ENCODE measurements around the gene SLC25A22.

The SLC25A22 gene

DNA sequence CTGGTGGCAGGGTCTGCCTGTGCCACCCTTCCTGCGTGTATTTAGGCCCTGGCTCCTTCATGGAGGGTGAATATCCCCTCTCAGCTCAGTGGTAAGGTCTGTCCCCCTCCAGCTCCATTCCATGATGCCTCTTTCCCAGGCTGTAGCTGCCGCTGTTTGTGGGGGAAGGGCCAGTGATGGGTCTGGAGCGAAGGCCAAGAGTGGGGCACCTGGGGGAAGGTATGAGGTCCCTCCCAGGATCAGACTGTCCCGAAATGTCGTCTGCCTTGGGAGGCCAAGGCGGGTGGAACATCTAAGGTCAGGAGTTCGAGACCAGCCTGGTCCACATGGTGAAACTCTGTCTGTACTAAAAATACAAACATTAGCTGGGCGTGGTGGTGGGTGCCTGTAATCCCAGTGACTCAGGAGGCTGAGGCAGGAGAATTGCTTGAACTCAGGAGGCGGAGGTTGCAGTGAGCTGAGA is 35.8 kb upstream of the SLC25A22 start:
- no peak for DNase-seq

GRCh38 chr11:833114-833791 is 35.2 kb upstream of the SLC25A22 start:
- DNase-seq, result no peak

DNA sequence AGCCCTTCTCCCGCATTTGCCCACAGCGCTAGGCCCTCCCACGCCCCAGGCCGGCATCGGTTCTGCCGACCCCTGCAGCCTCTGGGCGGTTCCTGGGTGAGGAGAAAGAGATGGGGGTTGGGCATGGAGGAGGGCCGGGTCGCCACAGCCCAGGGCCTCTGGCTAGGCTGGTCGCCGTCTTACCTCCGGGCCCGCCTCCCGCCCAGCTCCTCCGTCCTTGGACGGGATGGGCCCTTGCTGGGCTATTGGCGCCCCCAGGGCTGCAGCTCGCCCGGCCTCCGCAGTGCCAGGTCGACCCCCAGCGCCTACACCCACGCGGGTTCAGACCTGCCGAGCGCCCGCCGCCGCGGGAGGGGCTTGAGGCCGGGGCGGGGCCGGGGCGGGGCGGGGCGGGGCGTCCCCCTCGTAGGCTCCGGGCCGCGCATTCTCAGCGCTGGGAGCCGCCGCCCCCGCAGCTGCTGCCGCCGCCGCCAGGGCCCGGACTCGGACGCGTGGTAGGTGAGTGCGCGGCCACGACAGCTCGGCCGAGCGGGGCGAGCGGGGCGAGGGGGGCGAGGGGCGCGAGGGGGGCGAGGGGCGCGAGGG is 34.5 kb upstream of the SLC25A22 start, which contains the start of gene CD151:
TSS of gene CD151 (plus strand) at position 424 of the 585 bp plus-strand sequence. CDS start 3,118 bp downstream, outside the sequence.
- DNase-seq, result no peak

GRCh38 chr11:831961-832528 is 34.0 kb upstream of the SLC25A22 start:
- no peak for DNase-seq

DNA sequence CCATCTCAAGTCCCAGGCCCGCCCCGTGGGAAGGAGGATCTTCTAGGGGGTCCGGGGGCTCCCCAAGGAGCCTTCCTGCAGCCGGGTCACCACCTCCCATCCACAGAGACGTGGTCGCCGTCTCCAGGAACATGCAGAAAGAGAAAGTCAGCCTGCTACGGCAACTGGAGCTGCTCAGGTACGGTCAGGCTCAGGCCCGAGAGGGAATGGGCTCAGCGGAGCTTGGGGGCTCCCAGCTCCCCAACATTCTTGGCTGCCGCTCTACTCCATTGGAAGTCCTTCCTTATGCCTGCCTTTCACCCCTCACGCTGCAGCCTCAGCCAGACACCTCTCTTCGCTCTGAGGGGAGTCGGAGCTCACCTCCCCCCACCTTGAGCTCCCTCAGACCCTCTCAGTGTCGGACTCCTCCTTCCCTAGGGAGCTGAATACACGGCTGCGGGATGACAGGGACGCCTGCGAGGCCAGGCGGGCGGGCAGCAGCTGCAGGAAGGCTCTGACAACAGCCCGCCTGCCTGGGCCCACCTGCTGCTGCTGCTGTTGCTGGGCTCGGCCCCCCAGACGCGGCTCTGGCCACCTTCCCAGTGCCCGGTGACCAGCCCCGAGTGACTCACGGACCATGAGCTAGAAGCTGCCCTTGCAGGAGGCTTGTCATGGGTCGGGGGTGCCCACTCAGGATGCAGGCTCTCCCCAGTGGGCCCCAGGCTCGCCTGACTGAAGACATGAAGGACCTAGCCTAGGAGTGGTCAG is 33.2 kb upstream of the SLC25A22 start:
- no peak for DNase-seq

DNA sequence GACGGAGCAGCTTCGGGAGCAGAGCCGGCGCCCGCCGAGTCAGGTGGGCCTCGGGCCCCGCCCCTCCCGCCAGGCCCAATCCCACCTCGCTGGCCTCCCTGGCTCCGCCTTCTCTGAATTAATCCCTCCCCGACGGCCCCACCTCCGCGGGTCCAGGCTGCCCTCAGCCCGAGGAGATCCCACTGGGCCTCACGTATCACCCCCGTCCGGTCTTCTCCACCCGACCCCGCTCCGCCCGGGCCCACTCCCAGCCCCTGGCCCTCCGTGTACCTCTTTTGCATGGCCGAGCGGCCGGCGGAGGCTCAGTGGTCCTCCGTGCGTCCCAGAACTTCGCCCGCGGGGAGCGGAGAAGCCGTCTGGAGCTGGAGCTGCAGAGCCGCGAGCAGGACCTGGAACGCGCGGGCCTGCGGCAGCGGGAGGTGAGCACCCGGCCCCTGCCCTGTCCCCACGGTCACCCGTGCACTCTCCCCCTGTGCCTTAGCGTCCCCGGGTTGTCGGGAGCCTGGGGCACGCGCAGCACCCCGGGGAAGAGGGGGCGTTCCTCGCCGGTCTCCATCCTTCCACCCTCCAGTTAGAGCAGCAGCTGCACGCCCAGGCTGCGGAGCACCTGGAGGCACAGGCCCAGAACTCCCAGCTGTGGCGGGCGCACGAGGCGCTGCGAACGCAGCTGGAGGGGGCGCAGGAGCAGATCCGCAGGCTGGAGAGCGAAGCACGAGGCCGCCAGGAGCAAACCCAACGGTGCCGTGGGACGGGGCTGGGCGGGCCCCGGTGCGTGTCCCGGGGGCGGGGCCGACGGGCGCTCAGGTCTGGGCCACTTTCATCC is 32.4 kb upstream of the SLC25A22 start:
- DNase-seq, result peak; percentile 52

DNA sequence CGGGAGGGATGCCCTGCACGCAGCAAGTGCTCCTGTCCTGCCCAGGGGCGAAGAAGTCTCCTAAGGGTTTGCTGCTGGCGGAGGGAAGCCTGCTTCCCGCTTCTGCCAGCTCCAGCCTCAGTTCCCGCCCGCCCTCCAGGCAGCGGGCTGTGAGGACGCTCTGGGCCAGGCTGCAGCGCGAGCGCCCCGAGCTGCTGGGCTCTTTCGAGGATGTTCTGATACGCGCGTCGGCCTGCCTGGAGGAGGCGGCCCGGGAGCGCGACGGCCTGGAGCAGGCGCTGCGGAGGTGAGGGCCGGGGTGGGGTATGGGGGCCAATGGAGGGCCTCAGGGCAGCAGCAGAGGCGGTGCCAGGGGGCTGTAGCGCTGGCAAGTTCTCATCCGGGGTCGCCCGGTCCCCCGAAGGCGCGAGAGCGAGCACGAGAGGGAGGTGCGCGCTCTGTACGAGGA is 31.8 kb upstream of the SLC25A22 start:
- no peak for DNase-seq

DNA sequence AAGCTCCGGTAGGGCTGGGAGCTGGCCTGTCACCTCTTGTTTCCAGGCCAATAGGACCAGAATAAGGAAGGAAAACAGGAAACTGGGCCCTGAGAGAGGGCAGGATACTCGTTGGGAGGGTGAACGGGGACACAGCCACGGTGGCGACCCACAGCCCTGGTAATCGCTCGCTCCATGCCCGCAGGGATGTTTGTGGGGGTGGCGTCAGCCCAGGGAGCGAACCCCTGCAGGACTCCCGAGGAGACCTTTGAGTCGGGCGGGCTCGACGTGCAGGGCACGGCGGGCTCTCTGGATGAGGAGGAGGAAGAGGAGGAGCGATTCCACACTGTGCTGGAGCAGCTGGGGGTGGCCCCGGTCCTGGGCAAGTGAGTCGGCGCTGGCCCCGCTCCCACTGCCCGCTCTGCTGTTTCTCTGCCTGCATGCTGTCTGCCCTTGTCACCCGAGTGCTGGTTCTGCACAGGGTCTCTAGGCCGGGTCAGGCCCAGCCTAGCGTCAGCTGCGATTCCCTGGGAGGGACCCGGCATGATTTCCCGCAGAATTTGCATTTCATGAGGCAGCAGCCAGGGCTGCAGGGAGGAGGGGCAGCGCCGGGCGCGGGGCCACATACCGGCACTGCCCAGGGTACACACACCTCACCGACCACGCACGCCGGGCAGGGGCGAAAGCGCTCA is 31.2 kb upstream of the SLC25A22 start:
- DNase-seq, result no peak

DNA sequence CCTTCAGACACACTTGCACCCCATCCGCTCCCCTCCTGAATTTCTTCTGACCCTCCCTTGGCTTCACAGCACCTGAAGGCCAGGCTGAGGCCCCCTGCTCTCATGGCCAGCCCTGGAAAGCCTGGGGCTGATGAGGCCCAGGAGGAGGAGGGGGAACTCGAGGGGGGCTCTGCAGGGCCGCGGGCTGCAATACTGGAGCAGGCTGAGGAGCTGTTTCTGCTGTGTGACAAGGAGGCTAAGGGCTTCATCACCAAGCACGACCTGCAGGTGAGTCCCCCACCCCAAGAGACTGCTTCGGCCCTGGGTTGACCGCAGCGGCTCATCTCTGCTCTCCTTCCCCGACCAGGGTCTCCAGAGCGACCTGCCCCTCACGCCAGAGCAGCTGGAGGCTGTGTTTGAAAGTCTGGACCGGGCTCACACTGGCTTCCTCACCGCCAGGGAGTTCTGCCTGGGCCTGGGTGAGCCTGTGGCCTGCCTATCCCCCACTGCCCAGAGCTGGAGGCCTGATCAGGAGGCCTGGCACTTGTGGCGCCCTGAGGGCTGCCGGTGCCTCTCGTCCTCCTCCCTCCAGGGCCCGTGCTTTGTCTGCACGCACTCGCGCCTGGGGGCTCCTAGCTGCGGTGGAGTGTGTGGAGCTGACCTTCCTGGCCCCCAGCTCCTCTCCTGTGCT is 30.6 kb upstream of the SLC25A22 start:
- DNase-seq, result no peak

DNA sequence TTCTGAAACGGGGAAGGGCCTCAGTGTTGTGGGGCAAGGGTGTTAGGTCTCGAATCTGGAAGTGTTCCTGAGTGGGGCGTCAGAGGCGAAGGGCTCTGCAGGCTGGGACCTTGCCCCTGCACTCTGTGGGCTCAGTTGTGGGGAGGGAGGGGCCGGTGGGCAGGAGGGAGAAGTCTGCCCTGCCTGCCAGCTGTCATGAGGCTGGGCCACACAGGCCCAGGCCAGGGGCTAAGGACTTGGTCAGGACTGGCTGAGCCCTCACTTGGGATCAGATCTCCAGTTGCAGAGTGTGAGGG is 29.8 kb upstream of the SLC25A22 start, which contains the start of gene CRACR2B:
TSS of gene CRACR2B (plus strand) at position 23 of the 296 bp plus-strand sequence. CDS start 689 bp downstream, outside the sequence.
- no peak for DNase-seq

DNA sequence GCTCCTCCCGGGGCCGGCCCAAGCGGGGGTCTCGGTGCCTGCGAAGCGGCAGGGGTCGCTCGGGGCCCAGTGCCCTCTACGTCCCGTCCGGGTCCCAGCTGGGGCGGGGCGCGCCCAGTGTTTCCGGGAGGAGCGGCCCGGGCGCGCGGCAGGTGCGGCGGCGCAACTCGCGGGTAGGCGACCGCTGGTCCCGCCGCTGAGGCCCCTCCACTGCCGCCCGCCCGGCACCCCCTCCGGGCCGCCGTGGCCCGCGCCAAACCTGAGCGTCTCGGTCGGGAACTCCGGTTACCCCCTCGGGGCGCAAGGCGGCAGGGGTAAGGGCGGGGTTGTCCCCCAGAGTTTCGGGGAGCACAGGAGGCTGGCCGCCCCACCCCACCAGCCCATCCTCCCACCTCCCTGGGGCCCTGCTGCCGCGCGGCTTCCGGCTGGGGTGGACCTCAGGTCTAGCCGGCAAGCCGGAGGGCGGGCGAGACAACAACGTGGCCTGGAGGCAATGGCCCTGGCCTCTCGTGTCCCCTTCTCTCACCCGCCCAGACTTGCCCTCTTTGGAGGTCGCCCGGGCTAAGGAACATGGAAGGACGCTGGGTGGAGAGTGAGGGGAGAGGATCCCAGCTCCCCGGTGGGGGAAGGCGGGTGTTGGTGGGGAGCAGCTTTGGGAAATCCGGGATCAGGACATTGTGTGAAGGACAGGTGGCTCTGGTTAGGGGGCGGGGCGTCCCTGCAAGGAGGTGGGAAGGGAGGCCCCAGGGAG is 29.2 kb upstream of the SLC25A22 start:
- DNase-seq, result no peak

- DNase-seq, result no peak
Observed at GRCh38 chr11:826836-827145, 28.7 kb upstream of the SLC25A22 start.

DNA sequence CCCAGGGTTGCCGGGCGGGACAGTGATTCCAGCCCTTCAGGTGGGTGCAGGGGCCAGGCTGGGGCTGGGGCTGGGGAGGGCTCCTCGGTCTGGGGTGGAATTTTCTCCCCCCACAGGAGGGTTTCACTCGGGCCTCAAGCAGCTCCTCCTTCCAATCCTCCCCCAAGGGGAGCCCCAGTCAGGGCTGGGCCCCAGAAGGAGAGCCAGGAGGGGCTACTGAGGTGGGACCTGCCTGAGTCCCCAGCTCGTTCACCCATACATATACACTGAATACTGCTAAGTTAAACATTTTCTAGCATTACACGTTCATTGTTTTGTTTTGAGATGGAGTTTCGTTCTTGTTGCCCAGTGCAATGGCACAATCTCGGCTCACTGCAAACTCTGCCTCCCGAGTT is 28.1 kb upstream of the SLC25A22 start:
- no peak for DNase-seq

DNA sequence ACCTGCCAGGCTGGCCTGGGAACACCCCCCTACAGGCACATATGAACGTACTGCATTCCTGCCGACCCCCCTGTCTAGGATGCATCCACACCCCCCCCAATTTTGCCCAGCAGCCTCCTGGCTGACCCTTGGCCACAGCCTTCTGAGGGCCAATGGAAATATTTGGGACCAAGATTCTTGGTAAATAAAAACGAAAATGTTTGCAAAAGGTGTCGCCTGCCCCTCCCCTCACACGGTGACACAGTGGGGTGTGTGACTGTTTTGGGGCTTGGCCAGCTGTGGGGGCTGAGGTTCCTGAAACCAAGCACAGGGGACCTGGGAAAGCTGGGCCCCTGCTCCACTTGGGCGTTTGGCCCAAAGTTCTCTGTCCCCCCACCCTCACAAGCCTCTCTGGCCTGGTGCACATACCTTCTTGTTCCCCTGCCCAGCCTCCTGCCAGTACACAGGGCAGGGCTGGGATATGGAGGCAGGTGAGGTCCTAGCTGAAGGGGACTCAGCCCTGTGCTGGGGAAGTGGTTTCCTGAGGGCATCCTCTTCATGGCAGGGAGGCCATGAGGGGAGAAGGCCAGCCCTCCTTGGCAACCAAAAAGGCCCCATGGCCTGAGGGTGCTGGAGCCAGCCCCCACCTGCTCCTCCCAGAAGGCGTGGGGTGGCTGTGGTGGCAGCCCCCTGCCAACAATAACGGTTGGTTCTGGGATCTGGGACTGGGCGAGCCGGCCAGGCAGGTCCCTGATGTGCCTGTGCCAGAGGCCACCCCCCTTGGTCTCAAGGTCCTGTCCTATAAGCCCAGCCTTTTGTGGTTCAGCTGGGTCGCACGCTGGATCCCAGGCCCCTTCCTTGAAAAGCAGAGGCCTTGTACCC is 27.5 kb upstream of the SLC25A22 start:
- DNase-seq, result no peak

GRCh38 chr11:824942-825341 is 26.9 kb upstream of the SLC25A22 start:
- no peak for DNase-seq

DNA sequence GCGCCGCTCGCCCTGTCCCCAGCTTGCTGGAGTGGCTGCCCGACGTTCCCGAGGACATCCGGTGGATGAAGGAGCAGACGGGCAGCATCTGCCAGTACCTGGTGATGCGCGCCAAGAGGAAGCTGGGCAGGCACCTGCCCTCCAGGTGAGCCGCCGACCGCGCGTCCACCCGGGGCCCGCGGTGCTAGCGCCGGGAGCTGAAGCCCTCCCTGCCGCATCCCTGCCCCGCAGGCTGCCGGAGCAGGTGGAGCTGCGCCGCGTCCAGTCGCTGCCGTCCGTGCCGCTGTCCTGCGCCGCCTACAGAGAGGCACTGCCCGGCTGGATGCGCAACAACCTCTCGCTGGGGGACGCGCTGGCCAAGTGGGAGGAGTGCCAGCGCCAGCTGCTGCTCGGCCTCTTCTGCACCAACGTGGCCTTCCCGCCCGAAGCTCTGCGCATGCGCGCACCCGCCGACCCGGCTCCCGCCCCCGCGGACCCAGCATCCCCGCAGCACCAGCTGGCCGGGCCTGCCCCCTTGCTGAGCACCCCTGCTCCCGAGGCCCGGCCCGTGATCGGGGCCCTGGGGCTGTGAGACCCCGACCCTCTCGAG is 26.3 kb upstream of the SLC25A22 start:
- DNase-seq, result no peak

GRCh38 chr11:823441-824291 is 25.6 kb upstream of the SLC25A22 start:
- DNase-seq, result no peak
